Activated CD4-positive, alpha-beta T cell treated with anti-CD3 and anti-CD28 coated beads, Interleukin-2, amount 50 U/mL, for 48 hours (primary cell): ENCODE measurements around the gene NEU2.

Experiments
- DNase-seq, 2 experiments: peaks; one replicate each; pipeline ENCODE4 v3.0.0-alpha.2; 2020

Gene NEU2

DNA sequence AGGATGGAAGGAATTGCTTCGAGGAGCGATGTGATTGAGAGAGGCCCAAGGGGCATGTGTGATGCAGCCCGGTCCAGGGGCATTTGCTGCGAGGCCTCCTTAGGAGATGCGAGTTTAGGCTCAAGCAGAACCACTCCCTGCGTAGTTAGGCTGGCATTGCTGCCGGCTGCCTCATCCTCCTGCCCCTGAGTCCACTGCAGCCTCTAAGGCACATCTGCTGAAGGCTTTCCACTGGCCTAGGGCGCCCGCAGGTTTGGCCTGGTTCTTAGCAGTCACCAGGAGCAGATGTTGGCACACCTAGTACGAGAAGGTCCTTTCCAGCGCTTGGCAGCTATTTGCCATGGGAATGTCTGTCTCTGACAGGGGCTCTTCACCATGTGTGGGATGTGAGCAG is 48.4 kb downstream of the NEU2 start:
- no peak for DNase-seq

DNA sequence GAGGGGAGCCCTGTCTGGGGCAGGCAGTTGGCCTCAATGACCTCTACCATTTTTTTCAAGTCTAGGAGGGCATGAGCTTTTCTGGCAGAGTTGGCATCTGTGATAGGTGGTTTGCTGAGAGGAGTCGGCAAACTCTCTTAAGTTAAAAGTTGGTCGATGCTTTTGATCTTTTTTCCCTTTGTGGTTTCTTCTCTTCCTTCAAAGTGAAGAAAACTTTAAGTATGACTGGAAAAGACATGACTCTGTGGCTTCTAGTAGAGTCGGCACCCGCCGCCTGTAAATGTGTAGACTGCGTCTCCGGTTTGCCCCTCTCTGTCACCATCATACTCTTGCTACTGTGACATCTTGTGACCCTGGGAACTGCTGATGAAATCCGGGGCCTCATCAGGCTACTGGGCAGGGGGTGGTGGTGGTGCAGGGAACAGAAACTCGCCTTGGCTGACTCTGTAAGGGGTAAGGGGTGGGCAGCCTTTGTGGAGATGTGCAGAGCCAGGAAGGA is 48.8 kb downstream of the NEU2 start:
- DNase-seq: peak; percentile 63 to 76

DNA sequence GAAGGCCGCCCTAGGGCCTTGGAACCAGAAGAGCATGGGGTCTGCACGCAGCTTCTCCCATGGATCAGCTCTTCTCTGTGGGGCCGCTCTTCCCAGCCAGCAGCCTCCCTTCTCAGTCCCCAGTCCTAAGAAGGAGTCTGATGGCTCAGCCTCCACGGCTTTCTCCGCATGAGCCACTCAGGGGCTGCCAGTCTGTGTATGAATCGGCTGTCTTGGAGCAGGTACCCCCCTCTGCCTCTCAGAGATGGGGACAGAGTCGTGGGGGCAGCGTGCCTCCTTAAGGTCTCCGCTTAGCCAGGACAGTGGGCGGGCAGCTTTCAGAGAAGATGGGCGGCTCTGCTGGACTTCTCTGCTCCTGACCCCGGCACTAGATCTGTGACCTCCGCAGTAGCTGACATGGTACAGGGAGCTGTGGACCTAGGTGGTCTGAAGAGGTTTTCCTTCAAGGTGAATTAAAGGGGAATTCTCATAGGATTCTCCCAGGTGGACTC is 49.3 kb downstream of the NEU2 start:
- DNase-seq: no peak

DNA sequence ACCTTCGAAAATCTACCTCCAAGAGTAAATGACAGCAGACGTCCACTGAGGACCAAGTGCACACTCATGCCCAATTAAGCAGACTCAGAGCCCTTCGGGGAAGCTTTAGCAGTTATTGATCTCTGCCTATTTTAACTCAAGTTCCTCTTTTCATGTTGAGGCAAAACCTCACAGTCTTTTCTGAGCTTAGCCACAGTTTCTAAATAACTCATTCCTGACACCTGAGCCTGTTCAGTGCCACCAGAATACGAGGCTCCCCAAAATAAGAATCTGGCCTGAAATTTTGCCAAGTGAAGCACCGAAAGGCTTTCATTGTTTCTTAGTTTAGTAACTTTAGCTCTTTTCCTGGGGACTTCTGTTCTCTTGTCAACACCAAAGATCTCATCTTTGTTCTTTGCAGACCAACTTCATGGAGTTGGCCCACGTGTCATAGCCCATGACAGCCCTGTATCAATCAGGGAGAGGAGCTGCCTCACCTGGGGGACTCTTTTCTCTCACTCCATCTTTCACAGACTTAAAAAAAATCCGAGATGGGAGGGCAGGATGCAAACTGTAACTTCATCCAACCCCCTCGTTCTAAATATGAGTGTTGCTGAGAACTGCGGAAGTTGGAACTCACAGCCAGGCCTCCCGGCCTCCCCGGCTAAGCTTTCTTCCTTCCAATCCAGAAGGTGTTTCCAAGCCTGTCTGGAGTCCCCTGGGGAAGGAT is 49.9 kb downstream of the NEU2 start:
- DNase-seq: peak in 1 of 2 experiments; percentile 36

DNA sequence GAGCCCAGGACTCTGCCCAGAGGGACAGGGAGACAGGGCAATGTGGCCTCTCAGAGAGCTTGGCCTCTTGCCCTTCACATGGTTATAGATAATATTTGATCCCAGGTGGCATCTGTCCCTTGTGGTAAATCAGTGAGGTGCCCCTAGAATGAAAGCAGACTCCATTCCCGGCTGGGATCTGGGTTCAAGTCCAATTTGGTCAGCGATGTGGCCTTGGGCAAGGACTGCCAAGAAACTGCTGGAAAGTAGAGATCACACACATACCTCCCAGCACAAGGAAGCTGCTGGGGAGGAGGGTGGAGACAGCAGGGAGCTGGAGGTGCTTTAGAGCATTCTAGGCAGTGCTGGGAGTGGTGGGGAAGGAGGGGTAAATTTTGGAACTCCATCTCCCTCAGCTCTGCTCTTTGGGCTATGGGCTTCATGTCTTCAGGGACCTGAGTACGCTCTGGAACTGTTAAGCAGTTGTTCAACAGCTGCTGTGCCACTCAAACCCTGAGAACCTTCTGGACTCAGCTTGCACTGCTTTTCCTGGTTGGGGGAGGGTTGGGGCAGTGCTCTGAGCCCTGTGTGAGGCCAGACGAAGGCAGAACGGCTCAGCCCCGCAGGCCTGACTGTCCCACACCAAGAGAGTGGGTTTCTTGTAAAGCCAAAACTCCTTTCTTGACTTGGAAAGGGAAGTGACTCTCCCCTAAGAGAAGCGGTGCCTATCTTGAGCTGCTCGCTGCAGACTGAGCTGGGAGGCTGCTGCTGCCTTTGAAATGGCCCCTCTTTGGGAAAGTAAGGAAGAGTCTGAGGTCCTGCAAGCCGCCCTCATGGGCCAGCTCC is 50.7 kb downstream of the NEU2 start:
- no peak for DNase-seq

DNA sequence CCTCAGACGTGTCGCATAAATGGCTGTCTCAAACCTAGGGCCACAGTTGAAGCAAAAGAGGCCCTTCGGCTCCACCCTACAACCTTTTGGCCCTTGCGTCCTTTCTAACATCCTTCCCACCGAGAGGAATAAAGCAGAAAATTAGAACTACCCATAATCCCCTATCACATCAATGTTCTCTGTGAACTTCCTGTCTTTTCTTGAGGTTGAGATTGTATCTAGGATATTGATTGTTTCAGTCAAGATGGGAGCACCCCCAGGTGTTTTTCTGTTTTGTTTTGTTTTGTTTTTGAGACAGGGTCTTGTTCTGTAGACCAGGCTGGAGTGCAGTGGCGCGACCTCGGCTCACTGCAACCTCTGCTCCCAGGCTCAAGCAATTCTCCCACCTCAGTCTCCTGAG is 51.3 kb downstream of the NEU2 start:
- DNase-seq: no peak

DNA sequence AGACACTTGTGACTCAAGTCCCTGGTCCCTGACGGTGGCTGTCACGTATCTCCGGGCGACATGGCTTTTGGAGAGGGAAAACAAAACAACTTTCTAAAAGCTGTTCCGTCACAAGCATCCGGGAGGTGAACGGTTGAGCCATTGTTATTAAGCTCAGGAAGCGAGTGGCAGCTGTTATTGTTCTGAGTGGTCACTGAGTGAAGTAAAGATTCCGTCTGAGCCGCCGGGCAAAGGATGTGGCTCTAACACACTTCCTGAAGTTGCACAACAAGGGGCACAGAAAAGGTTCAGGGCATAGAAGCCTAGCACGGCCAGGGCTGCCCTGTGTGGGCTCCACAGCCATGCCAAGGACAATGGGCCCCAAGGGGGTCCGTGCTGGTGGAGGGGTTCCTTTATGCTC is 52.0 kb downstream of the NEU2 start:
- peak; percentile 46 to 59 for DNase-seq
